ENCODE results near the gene FDX1. TPM values are rescaled to one million over a fixed set of nuclear protein-coding genes. Genes with fewer than 3 reads are reported as not detected.
A peak's percentile ranks its signal among the peaks of the same experiment; 100 is the strongest.

Gene FDX1
- total and polyA plus RNA-seq, 12 donors, result 51.1 to 1,586 (median 315) TPM

GRCh38 chr11:110428956-110429730 is 605 bp upstream of the FDX1 start:
- H3K9me3 ChIP-seq (replicated peaks in 1 of 3), result no peaks in the 10 kb centered on the region
- H3K27me3 ChIP-seq, result no peaks in the 10 kb centered on the region
- DNase-seq, result peak; percentile 78 to 94 (median 89)
- peak overlapping the region in 2 of 4 donors; percentile 47 to 94 for H3K4me3 ChIP-seq
- H3K4me1 ChIP-seq (replicated peaks in 1 of 2), result peaks cover 15 to 25% of the 10 kb centered on the region in 2 donors
- intact Hi-C loops (cut with DNase I), result loop anchor here in 1 of 2 donors (10.0 kb wide), 1 partner anchor 54 kb away; no protein-coding TSS in a partner anchor
- TF ChIP-seq CTCF (IDR thresholded peaks at IDR 0.05), result no peak
- TF ChIP-seq POLR2A (IDR thresholded peaks at IDR 0.05), result no peak
- 31 to 41% (median 33%) methylated on average over 10 of the region's 10 CpGs for WGBS, 4 donors
- H3K27ac ChIP-seq, result peak overlapping the region; percentile 89 to 98 (median 96)
- no peaks in the 10 kb centered on the region for H3K36me3 ChIP-seq (replicated peaks in 1 of 2)

DNA sequence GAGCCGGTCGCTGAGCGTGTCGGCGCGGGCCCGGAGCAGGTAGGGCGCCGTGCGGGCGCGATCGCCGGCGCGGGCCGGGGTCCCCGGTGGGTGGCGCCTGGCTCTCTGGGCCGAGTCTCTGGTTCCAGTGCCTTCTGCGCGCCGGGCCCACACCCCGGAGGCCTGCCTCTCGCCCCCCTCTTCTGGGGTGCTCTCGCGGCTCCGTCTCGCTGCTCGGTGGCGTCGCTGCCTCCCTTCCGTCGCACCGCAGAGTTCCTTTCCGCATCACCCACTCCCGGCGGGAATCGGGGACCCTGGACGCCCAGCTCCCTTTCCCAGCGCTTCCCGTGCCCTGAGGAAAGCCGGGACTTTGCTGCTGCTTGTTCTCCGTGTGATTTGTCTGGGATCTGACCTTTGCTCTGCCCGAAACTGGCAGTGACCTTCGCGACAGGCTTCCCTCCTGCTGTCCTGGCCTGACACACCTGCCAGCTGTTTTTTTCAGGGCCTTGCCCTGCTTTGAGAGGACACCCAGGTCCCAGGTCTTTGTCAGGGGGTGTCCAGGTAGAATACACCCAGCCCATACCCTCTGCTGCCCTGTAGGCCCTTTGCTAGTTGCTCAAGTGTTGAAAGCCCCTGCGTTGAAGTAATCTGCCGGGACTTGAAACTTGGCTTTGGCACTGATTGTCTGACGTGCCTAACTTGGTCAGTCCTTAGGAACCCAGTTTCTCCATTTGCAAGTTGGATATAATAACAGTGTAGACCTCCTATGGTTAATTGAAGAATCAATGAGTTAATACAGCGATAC is 711 bp downstream of the FDX1 start:
- intact Hi-C loops (cut with DNase I), result loop anchor here in 1 of 2 donors (5.0 kb wide), 2 partner anchors 133 to 228 kb away; partner anchors contain the start of gene RDX
- no peak for TF ChIP-seq POLR2A (IDR thresholded peaks at IDR 0.05)
- TF ChIP-seq CTCF (IDR thresholded peaks at IDR 0.05), result peak in 2 of 6 experiments; percentile 4 to 6
- Histone ChIP-seq H3K36me3 (replicated peaks in 1 of 2) (no peaks in the 10 kb centered on the region), H3K27ac (peak overlapping the region; percentile 89 to 98 (median 96)), H3K27me3 (no peaks in the 10 kb centered on the region), H3K4me3 (peak overlapping the region; percentile 47 to 100 (median 80)), H3K9me3 (replicated peaks in 1 of 3) (no peaks in the 10 kb centered on the region), H3K4me1 (replicated peaks in 1 of 2) (peaks cover 23 to 33% of the 10 kb centered on the region in 2 donors)
- 0 to 1% (median 1%) methylated on average over 10 to 51 of the region's 51 CpGs for WGBS, 4 donors
- DNase-seq, result peak in 4 of 7 donors; percentile 36 to 63 (median 55)

DNA sequence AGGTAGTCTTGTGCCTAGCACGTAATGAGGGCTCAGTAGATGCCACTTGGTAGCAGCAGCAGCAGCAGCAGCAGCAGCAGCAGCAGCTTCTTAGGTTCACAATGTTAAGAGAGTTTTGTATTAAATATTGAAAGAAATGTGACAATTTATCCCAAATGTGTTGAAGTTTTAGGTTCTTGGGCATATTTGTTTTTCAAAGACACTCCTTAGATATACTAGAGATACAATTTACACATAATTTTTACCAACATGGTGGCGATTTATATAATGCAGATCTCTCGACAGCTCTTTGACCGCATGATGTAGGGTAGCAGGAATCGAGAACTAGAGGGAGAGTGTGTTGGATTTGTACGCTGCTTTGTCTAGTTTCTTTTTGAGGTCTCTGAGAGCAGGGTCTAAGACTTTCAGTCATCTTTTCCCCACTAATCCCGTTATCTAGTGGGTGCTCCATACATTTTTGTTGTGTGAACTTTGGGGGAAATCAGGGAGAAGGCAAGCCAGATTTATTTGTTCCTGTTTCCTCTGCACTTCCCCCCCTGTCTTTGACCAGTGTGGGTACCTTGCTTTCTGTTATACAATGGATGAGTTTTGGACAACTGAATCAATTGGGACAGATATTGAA is 1.4 kb downstream of the FDX1 start:
- Histone ChIP-seq H3K4me1 (replicated peaks in 1 of 2) (peaks cover 30 to 40% of the 10 kb centered on the region in 2 donors), H3K27ac (peak overlapping the region; percentile 89 to 98 (median 96)), H3K4me3 (peak overlapping the region; percentile 1 to 100 (median 70)), H3K27me3 (no peaks in the 10 kb centered on the region), H3K9me3 (replicated peaks in 1 of 3) (no peaks in the 10 kb centered on the region), H3K36me3 (replicated peaks in 1 of 2) (no peaks in the 10 kb centered on the region)
- TF ChIP-seq CTCF (IDR thresholded peaks at IDR 0.05) (no peak), POLR2A (IDR thresholded peaks at IDR 0.05) (no peak)
- intact Hi-C loops (cut with DNase I), result loop anchor here in 1 of 2 donors (5.0 kb wide), 2 partner anchors 134 to 229 kb away; partner anchors contain the start of gene RDX
- DNase-seq, result no peak
- WGBS, 4 donors, result 2 to 7% (median 5%) methylated on average over 7 of the region's 7 CpGs

All from adrenal gland (tissue), 12 donors.